GM23248 (cell line): ENCODE results near the gene PRAMEF9.
"Not testable (repeated sequence)": the region's sequence is repeated elsewhere in the genome, so short reads cannot be mapped to it uniquely, and the experiment has no call there.

Experiments
- EZH2 ChIP-seq: fragments of 200-600 bp; sonication (generic); IDR thresholded peaks from 2 replicates; pipeline ENCODE4 v1.6.1; 2018; ENCODE audit warnings: antibody characterized with exemption, mild to moderate bottlenecking; ENCODE audit not compliant: insufficient read depth, poor library complexity, severe bottlenecking
- EZH2phosphoT487 ChIP-seq: fragments of 200-600 bp; sonication (generic); IDR thresholded peaks from 2 replicates; pipeline ENCODE4 v1.6.1; 2018; ENCODE audit warnings: antibody characterized with exemption, moderate library complexity, mild to moderate bottlenecking, low read depth; ENCODE audit not compliant: insufficient read depth

GRCh38 chr1:13201309-13201708 lies 29.7 kb downstream of the PRAMEF9 start, which contains the start of gene PRAMEF13:
- not testable (repeated sequence) for TF ChIP-seq EZH2phosphoT487, EZH2
